Tibial artery (tissue), 4 donors: ENCODE measurements around the gene SLC22A1.
"Not testable (repeated sequence)": the region's sequence is repeated elsewhere in the genome, so short reads cannot be mapped to it uniquely, and the experiment has no call there.

ENCODE experiments used
- DNase-seq, 2 donors: peaks; one replicate each; pipeline ENCODE4 v3.0.0-alpha.2; 2019
- H3K27ac ChIP-seq, 2 donors: fragments of 200-600 bp; sonication (generic) in 1 of 2; 1 replicate in 1 of 2; 2 replicates in 1 of 2; pipeline ENCODE4 v1.5.1; 2018 to 2019; ENCODE audit warnings: mild to moderate bottlenecking in 1 of 2
- H3K27me3 ChIP-seq, 2 donors: fragments of 200-600 bp; sonication (generic) in 1 of 2; one replicate each; pipeline versions ENCODE4 v1.5.1 to v1.6.0; 2016 to 2019
- H3K36me3 ChIP-seq, 3 donors: fragments of 200-600 bp; sonication (generic) in 2 of 3; one replicate each; pipeline ENCODE4 v1.5.1; 2016 to 2019; ENCODE audit warnings: mild to moderate bottlenecking in 2 of 3
- H3K4me1 ChIP-seq, 4 donors: fragments of 200-600 bp; sonication (generic) in 2 of 4; 1 replicate in 3 of 4; 2 replicates in 1 of 4; pipeline ENCODE4 v1.5.1; 2016 to 2019
- H3K4me3 ChIP-seq, 2 donors: fragments of 200-600 bp; sonication (generic) in 1 of 2; 1 replicate in 1 of 2; 2 replicates in 1 of 2; pipeline ENCODE4 v1.5.1; 2018 to 2019; ENCODE audit warnings: mild to moderate bottlenecking in 2 of 2
- H3K9me3 ChIP-seq, 3 donors: fragments of 200-600 bp; sonication (generic) in 1 of 3; one replicate each; pipeline ENCODE4 v1.5.1; 2016 to 2019
- CTCF ChIP-seq, 2 experiments: fragments of 200-600 bp in 1 of 2; fragments of 450-650 bp in 1 of 2; IDR thresholded peaks; one replicate each; pipeline ENCODE4 v1.5.1; 2017 to 2019; ENCODE audit warnings: antibody characterized with exemption in 2 of 2, mild to moderate bottlenecking in 1 of 2, moderate library complexity in 1 of 2
- intact Hi-C: fragments of 100-400 bp; cut with DNase I; formaldehyde crosslinking; loops from one replicate; pipeline ENCODE4 v1.15.0; 2023; ENCODE audit warnings: low total_unique reads

Gene SLC22A1

GRCh38 chr6:160110586-160111123, 11.0 kb upstream of the SLC22A1 start:
- H3K9me3 ChIP-seq = no peaks in the 10 kb centered on the region
- intact Hi-C loops = no loop called here
- H3K27ac ChIP-seq = no peak overlapping the region
- no peak overlapping the region for H3K4me3 ChIP-seq
- DNase-seq = no peak
- peaks cover 4 to 31% (median 24%) of the 10 kb centered on the region in 3 donors for H3K36me3 ChIP-seq
- no peaks in the 10 kb centered on the region for H3K4me1 ChIP-seq
- no peaks in the 10 kb centered on the region for H3K27me3 ChIP-seq
- TF ChIP-seq CTCF (IDR thresholded peaks at IDR 0.05) = no peak

GRCh38 chr6:160111806-160112205, 9.8 kb upstream of the SLC22A1 start:
- peak in 1 of 2 donors; percentile 24 for DNase-seq
- no peaks in the 10 kb centered on the region for H3K4me1 ChIP-seq

GRCh38 chr6:160112628-160113299, 8.9 kb upstream of the SLC22A1 start:
- Histone ChIP-seq H3K27me3 (no peaks in the 10 kb centered on the region), H3K4me3 (no peak overlapping the region), H3K4me1 (no peaks in the 10 kb centered on the region), H3K27ac (no peak overlapping the region), H3K9me3 (no peaks in the 10 kb centered on the region), H3K36me3 (peaks cover 0 to 31% (median 12%) of the 10 kb centered on the region in 3 donors)
- DNase-seq = peak in 1 of 2 donors; percentile 33
- intact Hi-C loops = no loop called here
- TF ChIP-seq CTCF (IDR thresholded peaks at IDR 0.05) = no peak

More at GRCh38 chr6:160111806-160112205, 9.8 kb upstream of the SLC22A1 start:
- Histone ChIP-seq H3K4me3 (no peak overlapping the region), H3K27ac (no peak overlapping the region), H3K9me3 (no peaks in the 10 kb centered on the region), H3K36me3 (peaks cover 0 to 22% (median 17%) of the 10 kb centered on the region in 3 donors), H3K27me3 (no peaks in the 10 kb centered on the region)
- TF ChIP-seq CTCF (IDR thresholded peaks at IDR 0.05) = no peak
- intact Hi-C loops = no loop called here

GRCh38 chr6:160114536-160114935, 7.1 kb upstream of the SLC22A1 start:
- peaks cover 0 to 32% (median 12%) of the 10 kb centered on the region in 3 donors for H3K36me3 ChIP-seq
- H3K27me3 ChIP-seq, H3K4me3 ChIP-seq, H3K4me1 ChIP-seq, H3K27ac ChIP-seq, intact Hi-C loops, H3K9me3 ChIP-seq: not testable (repeated sequence)
- peak in 1 of 2 donors; percentile 47 for DNase-seq

- Histone ChIP-seq H3K4me1 (no peaks in the 10 kb centered on the region), H3K36me3 (peaks cover 0 to 23% (median 8%) of the 10 kb centered on the region in 3 donors), H3K4me3 (no peak overlapping the region), H3K27me3 (no peaks in the 10 kb centered on the region), H3K27ac (no peak overlapping the region), H3K9me3 (no peaks in the 10 kb centered on the region)
- peak in 1 of 2 donors; percentile 10 for DNase-seq
- TF ChIP-seq CTCF (IDR thresholded peaks at IDR 0.05) = no peak
- intact Hi-C loops = no loop called here
Observed at GRCh38 chr6:160115421-160115820, 6.2 kb upstream of the SLC22A1 start.

GRCh38 chr6:160116411-160116810, 5.2 kb upstream of the SLC22A1 start:
- H3K4me3 ChIP-seq = no peak overlapping the region
- H3K36me3 ChIP-seq = peaks cover 0 to 18% (median 7%) of the 10 kb centered on the region in 3 donors
- H3K27me3 ChIP-seq = no peaks in the 10 kb centered on the region
- intact Hi-C loops = no loop called here
- no peak overlapping the region for H3K27ac ChIP-seq
- no peaks in the 10 kb centered on the region for H3K9me3 ChIP-seq
- DNase-seq = peak in 1 of 2 donors; percentile 37
- TF ChIP-seq CTCF (IDR thresholded peaks at IDR 0.05) = no peak
- no peaks in the 10 kb centered on the region for H3K4me1 ChIP-seq
